Gastrocnemius medialis (tissue), 4 donors: ENCODE measurements around the gene SENP3. TPM values are rescaled to one million over a fixed set of nuclear protein-coding genes. Genes with fewer than 3 reads are reported as not detected.

Source experiments
- ATAC-seq, 2 donors: fragments of 150-250 bp; one replicate each; pipeline ENCODE4 v1.9.1; 2016
- DNase-seq, 2 donors: peaks; one replicate each; pipeline ENCODE4 v3.0.0-alpha.2; 2019
- H3K27ac ChIP-seq, 4 donors: fragments of 200-600 bp; sonication (generic); 1 replicate in 1 of 4; 2 replicates in 3 of 4; pipeline ENCODE4 v1.5.1; 2016 to 2018; ENCODE audit warnings: mild to moderate bottlenecking in 2 of 4, moderate library complexity in 1 of 4
- H3K27me3 ChIP-seq, 3 donors: fragments of 200-600 bp; sonication (generic) in 2 of 3; 1 replicate in 1 of 3; 2 replicates in 2 of 3; pipeline versions ENCODE4 v1.5.1 to v1.6.0; 2016 to 2019; ENCODE audit warnings: mild to moderate bottlenecking in 1 of 3, moderate library complexity in 1 of 3
- H3K36me3 ChIP-seq, 2 donors: fragments of 200-600 bp; sonication (generic) in 1 of 2; one replicate each; pipeline ENCODE4 v1.5.1; 2017 to 2018
- H3K4me1 ChIP-seq, 2 donors: fragments of 200-600 bp; sonication (generic) in 1 of 2; one replicate each; pipeline ENCODE4 v1.5.1; 2016 to 2017; ENCODE audit warnings: mild to moderate bottlenecking in 2 of 2
- H3K4me3 ChIP-seq, 4 donors: fragments of 200-600 bp; sonication (generic) in 3 of 4; 1 replicate in 1 of 4; 2 replicates in 3 of 4; pipeline ENCODE4 v1.5.1; 2016 to 2019; ENCODE audit warnings: mild to moderate bottlenecking in 2 of 4
- H3K9me3 ChIP-seq, 3 donors: fragments of 200-600 bp; sonication (generic) in 2 of 3; 1 replicate in 1 of 3; 2 replicates in 2 of 3; pipeline ENCODE4 v1.5.1; 2016 to 2019
- POLR2A ChIP-seq, 2 donors: fragments of 450-650 bp; IDR thresholded peaks; one replicate each; pipeline ENCODE4 v1.6.1; 2017; ENCODE audit warnings: antibody characterized with exemption in 2 of 2, mild to moderate bottlenecking in 2 of 2, moderate library complexity in 2 of 2
- in situ Hi-C, 4 donors: fragments of 200-750 bp; cut with MboI; loops; one replicate each; pipeline versions ENCODE4 v1.15.0 to v1.8.0; 2017; ENCODE audit warnings: low sequenced_read_pairs in 4 of 4
- intact Hi-C: fragments of 100-400 bp; cut with DNase I; formaldehyde crosslinking; loops from one replicate; pipeline ENCODE4 v1.15.1; 2023; ENCODE audit warnings: low total_unique reads
- total RNA-seq, 4 donors: library from RNA; depleted of rRNA; stranded (reverse); fragments of >200 nt; gene quantifications; one replicate each; pipeline versions ENCODE4 v1.1.0 to v1.2.3, GENCODE V29; 2016
- TF ChIP-seq, protein P1 (sequence below), 5 experiments: fragments of 450-650 bp in 3 of 5; fragments of 200-600 bp in 2 of 5; sonication (generic) in 2 of 5; IDR thresholded peaks in 4 of 5; conservative IDR thresholded peaks in 1 of 5; 1 replicate in 4 of 5; 2 replicates in 1 of 5; pipeline ENCODE4 v1.5.1; 2016 to 2019; ENCODE audit warnings: antibody characterized with exemption in 5 of 5, mild to moderate bottlenecking in 3 of 5, moderate library complexity in 3 of 5

The SENP3 gene
- total RNA-seq, 4 donors from 2014 or later = 63.6 to 71.5 (median 68.8) TPM

DNA sequence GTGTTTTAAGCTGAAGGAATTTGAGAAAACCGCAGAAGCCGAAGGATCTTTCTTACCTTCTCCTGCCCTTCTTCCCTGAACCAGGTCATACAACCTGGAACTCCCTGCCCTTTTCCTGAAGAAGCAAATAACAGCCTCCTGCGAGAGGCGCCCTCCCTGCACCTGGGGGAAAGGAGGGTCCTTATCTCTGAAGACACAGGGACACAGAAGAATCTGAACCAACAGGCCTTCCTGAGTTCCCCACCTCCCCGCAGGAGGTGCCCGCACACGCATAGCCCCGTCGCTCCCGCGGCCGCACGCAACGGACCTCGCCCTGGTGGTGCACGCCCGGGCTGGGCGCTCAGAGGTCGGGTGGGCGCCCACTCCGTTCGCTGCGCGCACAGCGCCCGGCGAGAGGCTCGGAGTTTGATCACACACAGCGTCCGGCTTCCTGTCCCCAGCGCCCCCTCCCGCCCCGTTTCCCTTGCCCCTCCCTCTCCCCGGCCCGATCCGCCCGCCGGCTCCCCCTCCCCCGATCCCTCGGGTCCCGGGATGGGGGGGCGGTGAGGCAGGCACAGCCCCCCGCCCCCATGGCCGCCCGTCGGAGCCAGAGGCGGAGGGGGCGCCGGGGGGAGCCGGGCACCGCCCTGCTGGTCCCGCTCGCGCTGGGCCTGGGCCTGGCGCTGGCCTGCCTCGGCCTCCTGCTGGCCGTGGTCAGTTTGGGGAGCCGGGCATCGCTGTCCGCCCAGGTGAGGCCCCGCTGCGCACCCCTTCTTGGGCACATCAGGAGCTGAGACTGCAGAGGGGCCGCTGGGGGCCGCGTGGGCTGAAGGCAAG lies 12.9 kb upstream of the SENP3 start, which contains the start of gene TNFSF12:
TNFSF12 (plus strand) TSS at position 474 of the 816 bp plus-strand sequence; CDS start at position 570, 96 bp downstream.
- no peaks in the 10 kb centered on the region for H3K36me3 ChIP-seq
- in situ Hi-C loops = loop anchor here in 1 of 4 donors (25.0 kb wide), 1 partner anchor 186 kb away; the partner anchor contains the start of genes KCTD11 and TMEM95
- peaks cover 4 to 13% of the 10 kb centered on the region in 2 donors for H3K4me1 ChIP-seq
- DNase-seq = peak; percentile 35 to 41
- H3K27me3 ChIP-seq = no peaks in the 10 kb centered on the region
- TF ChIP-seq, protein P1, sequence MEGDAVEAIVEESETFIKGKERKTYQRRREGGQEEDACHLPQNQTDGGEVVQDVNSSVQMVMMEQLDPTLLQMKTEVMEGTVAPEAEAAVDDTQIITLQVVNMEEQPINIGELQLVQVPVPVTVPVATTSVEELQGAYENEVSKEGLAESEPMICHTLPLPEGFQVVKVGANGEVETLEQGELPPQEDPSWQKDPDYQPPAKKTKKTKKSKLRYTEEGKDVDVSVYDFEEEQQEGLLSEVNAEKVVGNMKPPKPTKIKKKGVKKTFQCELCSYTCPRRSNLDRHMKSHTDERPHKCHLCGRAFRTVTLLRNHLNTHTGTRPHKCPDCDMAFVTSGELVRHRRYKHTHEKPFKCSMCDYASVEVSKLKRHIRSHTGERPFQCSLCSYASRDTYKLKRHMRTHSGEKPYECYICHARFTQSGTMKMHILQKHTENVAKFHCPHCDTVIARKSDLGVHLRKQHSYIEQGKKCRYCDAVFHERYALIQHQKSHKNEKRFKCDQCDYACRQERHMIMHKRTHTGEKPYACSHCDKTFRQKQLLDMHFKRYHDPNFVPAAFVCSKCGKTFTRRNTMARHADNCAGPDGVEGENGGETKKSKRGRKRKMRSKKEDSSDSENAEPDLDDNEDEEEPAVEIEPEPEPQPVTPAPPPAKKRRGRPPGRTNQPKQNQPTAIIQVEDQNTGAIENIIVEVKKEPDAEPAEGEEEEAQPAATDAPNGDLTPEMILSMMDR (IDR thresholded peaks at IDR 0.05 in 4 of 5, conservative IDR thresholded peaks at IDR 0.05 in 1 of 5) = peak in 2 of 5 experiments; percentile 17 to 39
- peak in 1 of 2 donors; percentile 28 for TF ChIP-seq POLR2A (IDR thresholded peaks at IDR 0.05)
- H3K4me3 ChIP-seq = peak within 1 kb of the TSS; percentile 62 to 85 (median 66)
- no peaks in the 10 kb centered on the region for H3K9me3 ChIP-seq
- intact Hi-C loops = no loop called here
- peak within 1 kb of the TSS; percentile 62 to 81 (median 76) for H3K27ac ChIP-seq
- ATAC-seq = peak; percentile 68 to 71

DNA sequence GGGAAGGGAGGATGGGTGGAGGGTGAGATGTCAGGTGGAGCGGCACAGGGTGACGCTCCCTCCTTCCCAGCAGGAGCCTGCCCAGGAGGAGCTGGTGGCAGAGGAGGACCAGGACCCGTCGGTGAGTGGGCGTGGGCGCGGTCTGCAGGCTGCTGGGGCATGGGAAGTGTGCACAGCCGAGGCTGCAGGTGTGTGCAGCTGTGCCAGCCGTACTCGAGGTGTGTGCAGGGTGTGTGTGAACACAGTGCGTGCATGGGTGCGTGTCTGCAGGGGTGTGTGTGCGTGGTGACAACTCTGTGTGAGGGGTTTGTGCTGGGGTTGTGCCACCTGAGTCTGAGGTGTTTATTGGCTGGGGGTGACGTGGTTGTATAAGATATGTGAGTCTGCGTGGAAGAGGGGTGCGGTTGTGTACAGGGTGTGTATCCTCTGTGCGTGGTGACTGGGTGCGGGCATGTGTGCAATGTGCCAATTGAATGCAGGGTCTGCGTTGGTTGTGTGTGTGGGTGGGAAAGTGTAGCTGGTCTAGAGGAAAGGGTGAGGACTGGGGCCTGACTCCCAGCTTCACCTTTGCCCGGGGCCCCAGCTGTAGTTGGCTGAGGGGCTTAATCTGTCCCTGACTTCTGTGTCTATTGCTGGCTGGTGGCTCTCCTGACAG lies 12.2 kb upstream of the SENP3 start:
- intact Hi-C loops = no loop called here
- in situ Hi-C loops = loop anchor here in 2 of 4 donors (10.0 to 25.0 kb wide), 3 partner anchors 45 to 187 kb away; partner anchors contain the start of genes CHRNB1 (in 1 of the 2), FGF11 (in 1 of the 2), KCTD11 (in 1 of the 2) and SPEM2 (in 1 of the 2)
- ATAC-seq = peak; percentile 36 to 52
- no peaks in the 10 kb centered on the region for H3K27me3 ChIP-seq
- no peak for DNase-seq
- TF ChIP-seq POLR2A (IDR thresholded peaks at IDR 0.05) = no peak
- TF ChIP-seq, protein P1 (IDR thresholded peaks at IDR 0.05 in 4 of 5, conservative IDR thresholded peaks at IDR 0.05 in 1 of 5) = peak in 1 of 5 experiments; percentile 1
- peak overlapping the region; percentile 62 to 81 (median 76) for H3K27ac ChIP-seq
- no peaks in the 10 kb centered on the region for H3K9me3 ChIP-seq
- H3K4me3 ChIP-seq = peak overlapping the region; percentile 62 to 85 (median 66)
- peaks cover 4 to 13% of the 10 kb centered on the region in 2 donors for H3K4me1 ChIP-seq
- no peaks in the 10 kb centered on the region for H3K36me3 ChIP-seq

DNA sequence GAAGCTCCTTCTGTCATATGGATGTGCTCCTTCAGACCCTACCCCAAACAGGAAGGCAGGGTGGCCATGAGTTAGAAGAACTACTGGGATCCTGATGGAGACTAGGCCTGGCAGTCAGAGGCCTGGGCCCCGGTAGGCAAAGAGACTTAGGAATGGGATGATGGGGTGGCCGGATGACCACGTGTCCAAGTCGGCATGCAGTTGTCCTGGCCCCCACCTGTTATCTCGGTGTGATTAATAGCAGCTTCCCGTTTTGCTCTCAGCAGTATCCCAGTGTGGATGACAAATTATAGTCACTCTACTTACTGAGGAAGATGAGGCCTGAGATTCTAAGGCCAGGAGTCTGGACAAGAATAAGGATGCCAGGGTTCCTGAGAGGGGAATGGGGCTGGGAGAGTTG lies 11.4 kb upstream of the SENP3 start:
- no peak for ATAC-seq
- in situ Hi-C loops = loop anchor here in 1 of 4 donors (10.0 to 25.0 kb wide), 2 partner anchors 46 to 113 kb away; partner anchors contain the start of genes CHRNB1, FGF11, SPEM2 and SPEM3
- H3K27ac ChIP-seq = peak overlapping the region in 3 of 4 donors; percentile 62 to 81 (median 81)
- TF ChIP-seq, protein P1 (IDR thresholded peaks at IDR 0.05 in 4 of 5, conservative IDR thresholded peaks at IDR 0.05 in 1 of 5) = no peak
- no peaks in the 10 kb centered on the region for H3K9me3 ChIP-seq
- H3K4me1 ChIP-seq = peaks cover 4 to 13% of the 10 kb centered on the region in 2 donors
- no peaks in the 10 kb centered on the region for H3K36me3 ChIP-seq
- intact Hi-C loops = no loop called here
- H3K4me3 ChIP-seq = no peak overlapping the region
- DNase-seq = no peak
- H3K27me3 ChIP-seq = no peaks in the 10 kb centered on the region

DNA sequence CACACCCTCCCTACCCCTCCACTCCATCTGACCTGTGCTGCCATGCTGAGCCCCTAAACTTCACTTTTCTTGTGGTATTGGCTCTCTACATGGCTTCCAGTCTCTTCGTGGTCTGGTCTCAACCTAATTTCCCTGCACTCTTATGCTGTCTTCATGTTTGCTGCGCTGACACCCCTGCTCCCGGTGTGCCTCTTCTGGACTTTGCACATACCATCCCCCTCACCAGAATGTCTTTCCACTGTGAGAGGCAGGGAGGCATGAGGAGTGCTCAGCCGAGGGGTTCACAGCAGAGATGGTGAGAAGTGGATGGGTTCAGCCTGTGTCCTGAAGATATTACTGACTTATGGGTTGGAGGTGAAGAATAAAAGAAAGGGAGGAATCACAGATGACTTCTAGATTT lies 10.3 kb upstream of the SENP3 start:
- Histone ChIP-seq H3K27me3 (no peaks in the 10 kb centered on the region), H3K9me3 (no peaks in the 10 kb centered on the region), H3K4me3 (no peak overlapping the region), H3K27ac (no peak overlapping the region), H3K4me1 (peaks cover 4 to 13% of the 10 kb centered on the region in 2 donors), H3K36me3 (no peaks in the 10 kb centered on the region)
- in situ Hi-C loops (loop anchor here in 1 of 4 donors (10.0 to 25.0 kb wide), 2 partner anchors 47 to 114 kb away; partner anchors contain the start of genes CHRNB1, FGF11, SPEM2 and SPEM3), intact Hi-C loops (no loop called here)
- ATAC-seq (no peak), DNase-seq (no peak)
- TF ChIP-seq POLR2A (IDR thresholded peaks at IDR 0.05) = no peak
- TF ChIP-seq, protein P1 (IDR thresholded peaks at IDR 0.05 in 4 of 5, conservative IDR thresholded peaks at IDR 0.05 in 1 of 5) = no peak
